Gastroesophageal sphincter (tissue), 3 donors: ENCODE data around the gene TAAR6.
"Not testable (repeated sequence)": the region's sequence is repeated elsewhere in the genome, so short reads cannot be mapped to it uniquely, and the experiment has no call there.

Source experiments
- EP300 ChIP-seq: sonication (generic); formaldehyde crosslinking; IDR thresholded peaks from one replicate; pipeline ENCODE4 v1.6.1; 2017; ENCODE audit warnings: antibody characterized with exemption, mild to moderate bottlenecking
- POLR2A ChIP-seq, 2 donors: fragments of 450-650 bp; IDR thresholded peaks; one replicate each; pipeline ENCODE4 v1.6.1; 2017; ENCODE audit warnings: antibody characterized with exemption in 2 of 2, mild to moderate bottlenecking in 2 of 2, moderate library complexity in 1 of 2
- TF ChIP-seq, protein P1 (sequence below), 4 experiments: fragments of 200-600 bp in 2 of 4; fragments of 450-650 bp in 2 of 4; sonication (generic) in 1 of 4; IDR thresholded peaks; one replicate each; pipeline ENCODE4 v1.5.1; 2017 to 2019; ENCODE audit warnings: antibody characterized with exemption in 4 of 4, mild to moderate bottlenecking in 2 of 4, moderate library complexity in 2 of 4

GRCh38 chr6:132600900-132601299 is 30.8 kb downstream of the TAAR6 start:
- TF ChIP-seq EP300; POLR2A (IDR thresholded peaks at IDR 0.05): not testable (repeated sequence)
- TF ChIP-seq, protein P1, sequence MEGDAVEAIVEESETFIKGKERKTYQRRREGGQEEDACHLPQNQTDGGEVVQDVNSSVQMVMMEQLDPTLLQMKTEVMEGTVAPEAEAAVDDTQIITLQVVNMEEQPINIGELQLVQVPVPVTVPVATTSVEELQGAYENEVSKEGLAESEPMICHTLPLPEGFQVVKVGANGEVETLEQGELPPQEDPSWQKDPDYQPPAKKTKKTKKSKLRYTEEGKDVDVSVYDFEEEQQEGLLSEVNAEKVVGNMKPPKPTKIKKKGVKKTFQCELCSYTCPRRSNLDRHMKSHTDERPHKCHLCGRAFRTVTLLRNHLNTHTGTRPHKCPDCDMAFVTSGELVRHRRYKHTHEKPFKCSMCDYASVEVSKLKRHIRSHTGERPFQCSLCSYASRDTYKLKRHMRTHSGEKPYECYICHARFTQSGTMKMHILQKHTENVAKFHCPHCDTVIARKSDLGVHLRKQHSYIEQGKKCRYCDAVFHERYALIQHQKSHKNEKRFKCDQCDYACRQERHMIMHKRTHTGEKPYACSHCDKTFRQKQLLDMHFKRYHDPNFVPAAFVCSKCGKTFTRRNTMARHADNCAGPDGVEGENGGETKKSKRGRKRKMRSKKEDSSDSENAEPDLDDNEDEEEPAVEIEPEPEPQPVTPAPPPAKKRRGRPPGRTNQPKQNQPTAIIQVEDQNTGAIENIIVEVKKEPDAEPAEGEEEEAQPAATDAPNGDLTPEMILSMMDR (IDR thresholded peaks at IDR 0.05), result not testable (repeated sequence)
